ENCODE data around the gene CCDC187. TPM values are rescaled to one million over a fixed set of nuclear protein-coding genes. Genes with fewer than 3 reads are reported as not detected.
A peak's percentile ranks its signal among the peaks of the same experiment; 100 is the strongest.

CCDC187 gene
- total and polyA plus RNA-seq, 12 donors = 0.02 to 0.07 (median 0.03) TPM; not detected in 8

GRCh38 chr9:136202454-136203407 is 101.2 kb downstream of the CCDC187 start:
- WGBS, 2 donors = 9 to 13% methylated on average over 90 to 99 of the region's 99 CpGs
- intact Hi-C loops (cut with DNase I) = no loop called here
- TF ChIP-seq, protein P1, sequence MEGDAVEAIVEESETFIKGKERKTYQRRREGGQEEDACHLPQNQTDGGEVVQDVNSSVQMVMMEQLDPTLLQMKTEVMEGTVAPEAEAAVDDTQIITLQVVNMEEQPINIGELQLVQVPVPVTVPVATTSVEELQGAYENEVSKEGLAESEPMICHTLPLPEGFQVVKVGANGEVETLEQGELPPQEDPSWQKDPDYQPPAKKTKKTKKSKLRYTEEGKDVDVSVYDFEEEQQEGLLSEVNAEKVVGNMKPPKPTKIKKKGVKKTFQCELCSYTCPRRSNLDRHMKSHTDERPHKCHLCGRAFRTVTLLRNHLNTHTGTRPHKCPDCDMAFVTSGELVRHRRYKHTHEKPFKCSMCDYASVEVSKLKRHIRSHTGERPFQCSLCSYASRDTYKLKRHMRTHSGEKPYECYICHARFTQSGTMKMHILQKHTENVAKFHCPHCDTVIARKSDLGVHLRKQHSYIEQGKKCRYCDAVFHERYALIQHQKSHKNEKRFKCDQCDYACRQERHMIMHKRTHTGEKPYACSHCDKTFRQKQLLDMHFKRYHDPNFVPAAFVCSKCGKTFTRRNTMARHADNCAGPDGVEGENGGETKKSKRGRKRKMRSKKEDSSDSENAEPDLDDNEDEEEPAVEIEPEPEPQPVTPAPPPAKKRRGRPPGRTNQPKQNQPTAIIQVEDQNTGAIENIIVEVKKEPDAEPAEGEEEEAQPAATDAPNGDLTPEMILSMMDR (IDR thresholded peaks at IDR 0.05) = no peak
- no peak for ATAC-seq
- Histone ChIP-seq H3K4me3 (no peak overlapping the region), H3K27me3 (peaks cover 69 to 80% (median 75%) of the 10 kb centered on the region in 7 donors), H3K36me3 (peaks cover 0 to 4% (median 0%) of the 10 kb centered on the region in 9 donors), H3K9me3 (no peaks in the 10 kb centered on the region), H3K4me1 (peaks cover 0 to 11% (median 4%) of the 10 kb centered on the region in 9 donors), H3K27ac (no peak overlapping the region)
- no peak for DNase-seq

DNA sequence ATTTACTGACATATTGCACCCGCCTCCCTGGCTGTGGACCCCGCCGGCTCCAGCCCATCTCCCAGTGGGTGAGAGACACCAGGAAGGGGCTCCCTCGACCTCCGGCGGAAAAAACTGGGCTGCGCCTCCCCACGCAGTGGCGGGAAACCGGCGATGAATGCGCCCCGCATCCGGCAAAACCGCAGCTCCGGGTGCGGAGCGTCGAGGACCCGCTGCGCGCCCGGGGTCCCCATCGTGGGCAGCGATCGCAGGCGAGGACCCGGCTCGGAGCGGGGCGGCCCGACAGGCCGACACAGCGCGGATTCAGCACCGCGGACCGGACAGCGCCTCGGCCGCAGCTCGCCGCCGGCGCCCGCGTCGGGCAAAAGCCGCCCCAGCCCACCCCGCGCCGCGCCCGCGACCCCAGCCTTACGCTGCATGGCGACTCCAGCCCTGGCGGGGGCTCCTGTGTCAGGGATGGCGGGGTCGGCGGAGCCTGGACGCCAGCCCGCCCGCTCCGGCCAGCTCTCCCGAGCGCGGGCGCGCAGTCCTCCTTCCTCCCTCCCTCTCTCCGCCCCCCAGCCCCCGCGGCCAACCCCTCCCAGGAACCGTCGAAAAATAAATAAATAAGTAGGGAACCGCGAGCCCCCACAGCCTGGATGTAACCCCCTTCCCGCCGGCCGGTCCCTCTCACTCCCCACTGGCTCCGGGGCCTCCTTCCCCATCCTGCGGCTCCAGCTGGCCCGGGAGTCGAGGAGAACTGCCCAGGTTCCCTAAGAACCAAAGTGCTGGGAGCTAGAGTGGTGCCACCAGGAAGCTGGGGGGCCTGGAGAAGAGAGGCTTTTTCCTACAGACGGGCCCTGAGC is 102.1 kb downstream of the CCDC187 start:
- intact Hi-C loops (cut with DNase I) = no loop called here
- H3K27ac ChIP-seq = no peak overlapping the region
- ATAC-seq (peak in 2 of 8 donors; percentile 37 to 58), DNase-seq (no peak)
- WGBS, 2 donors = 5 to 7% methylated on average over 80 to 85 of the region's 85 CpGs
- H3K27me3 ChIP-seq = peaks cover 78 to 89% (median 84%) of the 10 kb centered on the region in 7 donors
- H3K9me3 ChIP-seq = no peaks in the 10 kb centered on the region
- no peak overlapping the region for H3K4me3 ChIP-seq
- TF ChIP-seq, protein P1 (IDR thresholded peaks at IDR 0.05) = no peak
- no peaks in the 10 kb centered on the region for H3K36me3 ChIP-seq
- H3K4me1 ChIP-seq = peaks cover 0 to 11% (median 4%) of the 10 kb centered on the region in 9 donors

GRCh38 chr9:136201174-136201573 is 102.7 kb downstream of the CCDC187 start:
- H3K27ac ChIP-seq = no peak overlapping the region
- intact Hi-C loops (cut with DNase I) = no loop called here
- H3K36me3 ChIP-seq = no peaks in the 10 kb centered on the region
- peaks cover 82 to 96% (median 90%) of the 10 kb centered on the region in 7 donors for H3K27me3 ChIP-seq
- WGBS, 2 donors = 56 to 57% methylated on average over 13 of the region's 13 CpGs
- H3K4me1 ChIP-seq = peaks cover 0 to 11% (median 4%) of the 10 kb centered on the region in 9 donors
- TF ChIP-seq, protein P1 (IDR thresholded peaks at IDR 0.05) = no peak
- H3K4me3 ChIP-seq = no peak overlapping the region
- DNase-seq (no peak), ATAC-seq (no peak)
- H3K9me3 ChIP-seq = no peaks in the 10 kb centered on the region

GRCh38 chr9:136200424-136200823 is 103.5 kb downstream of the CCDC187 start:
- Histone ChIP-seq H3K36me3 (no peaks in the 10 kb centered on the region), H3K9me3 (no peaks in the 10 kb centered on the region), H3K4me1 (peaks cover 0 to 11% (median 4%) of the 10 kb centered on the region in 9 donors), H3K27me3 (peaks cover 85 to 100% (median 98%) of the 10 kb centered on the region in 7 donors), H3K27ac (no peak overlapping the region), H3K4me3 (no peak overlapping the region)
- WGBS, 2 donors = 41 to 47% methylated on average over 19 of the region's 19 CpGs
- ATAC-seq (no peak), DNase-seq (no peak)
- TF ChIP-seq, protein P1 (IDR thresholded peaks at IDR 0.05) = no peak
- intact Hi-C loops (cut with DNase I) = no loop called here

Data from heart right ventricle (tissue), 16 donors.